Measurements from ENCODE around the gene TSEN2. TPM values are rescaled to one million over a fixed set of nuclear protein-coding genes. Genes with fewer than 3 reads are reported as not detected.

Gene TSEN2
- polyA plus RNA-seq, 1 donor from 2014 or later: 12.4 TPM

DNA sequence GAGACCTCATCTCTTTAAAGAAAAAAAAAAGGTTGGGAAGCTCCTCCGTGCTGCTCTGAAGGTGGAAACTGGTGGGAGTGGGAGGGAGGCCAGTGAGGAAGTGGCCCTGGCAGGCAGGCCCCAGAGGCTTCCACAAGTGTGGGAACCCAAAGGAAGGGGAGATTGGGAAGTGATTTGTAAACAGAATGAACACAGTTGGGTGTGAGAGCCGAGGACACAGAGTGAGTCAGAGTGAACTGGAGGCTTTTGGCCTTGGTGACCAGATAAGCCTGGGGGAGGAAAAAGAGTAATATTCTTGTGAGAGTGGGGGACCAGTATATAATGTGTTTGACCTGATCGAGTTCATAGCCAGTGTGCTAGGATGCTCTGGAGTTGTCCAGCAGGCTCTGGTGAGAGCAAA lies 95.6 kb downstream of the TSEN2 start:
- Mint-ChIP-seq H3K36me3 (peaks cover 16% of the 10 kb centered on the region), H3K27me3 (no peaks in the 10 kb centered on the region), H3K9me3 (peaks cover 2 to 5% (median 3%) of the 10 kb centered on the region in 3 donors), H3K4me1 (peaks cover 0 to 4% (median 3%) of the 10 kb centered on the region in 3 donors), H3K27ac (peak overlapping the region in 2 of 3 donors; percentile 44 to 83), H3K4me3 (no peak overlapping the region)

DNA sequence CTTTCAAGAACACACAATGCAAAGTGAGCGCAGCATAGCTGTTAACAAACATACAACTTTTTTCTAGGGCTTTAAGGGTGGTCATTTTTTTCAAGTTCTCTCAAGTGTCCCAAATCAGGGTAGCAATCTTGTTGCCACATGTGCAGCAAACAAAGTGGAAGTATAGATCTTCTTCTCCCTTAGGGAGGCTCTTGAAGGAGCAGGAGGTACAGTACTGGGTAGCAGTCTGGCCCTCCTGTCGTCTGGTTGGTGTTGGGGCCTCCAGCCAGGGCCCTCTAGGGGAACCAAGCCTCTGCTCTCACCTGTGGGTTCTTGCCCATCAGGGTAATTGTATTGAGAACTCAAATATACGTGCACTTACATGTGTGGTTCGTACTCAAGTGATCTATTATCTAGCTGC lies 98.5 kb downstream of the TSEN2 start:
- Mint-ChIP-seq H3K27ac (peak overlapping the region in 1 of 3 donors; percentile 65), H3K9me3 (no peaks in the 10 kb centered on the region), H3K27me3 (no peaks in the 10 kb centered on the region), H3K4me1 (peaks cover 1 to 4% (median 3%) of the 10 kb centered on the region in 3 donors), H3K4me3 (no peak overlapping the region), H3K36me3 (peaks cover 4% of the 10 kb centered on the region)

Other genes with a start within 250 kb of the TSEN2 start
- gene PPARG, start 195.4 kb upstream of the TSEN2 start, polyA plus RNA-seq: not detected
- gene MKRN2OS, start 61.0 kb downstream of the TSEN2 start, polyA plus RNA-seq: not detected
- gene MKRN2, start 72.6 kb downstream of the TSEN2 start, polyA plus RNA-seq: 41.0 TPM
- gene RAF1, start 179.6 kb downstream of the TSEN2 start, polyA plus RNA-seq: 56.0 TPM